Ammon's horn (tissue), 1 donor: ENCODE results near the gene TXNRD1.
A peak's percentile ranks its signal among the peaks of the same experiment; 100 is the strongest.
"Not testable (repeated sequence)": the region's sequence is repeated elsewhere in the genome, so short reads cannot be mapped to it uniquely, and the experiment has no call there.

Experiments used
- DNase-seq: peaks from one replicate; pipeline ENCODE4 v3.0.0-alpha.2; 2016; ENCODE audit warnings: low spot score

Gene TXNRD1

GRCh38 chr12:104215638-104216297 is at the start of gene TXNRD1:
Gene TXNRD1 (plus strand): TSS chr12:104215779. CDS start chr12:104215803, 24 bp downstream.
- DNase-seq = peak; percentile 69

- no peak for DNase-seq
These were observed 49.8 kb upstream of the TXNRD1 start for GRCh38 chr12:104165801-104166200.

DNA sequence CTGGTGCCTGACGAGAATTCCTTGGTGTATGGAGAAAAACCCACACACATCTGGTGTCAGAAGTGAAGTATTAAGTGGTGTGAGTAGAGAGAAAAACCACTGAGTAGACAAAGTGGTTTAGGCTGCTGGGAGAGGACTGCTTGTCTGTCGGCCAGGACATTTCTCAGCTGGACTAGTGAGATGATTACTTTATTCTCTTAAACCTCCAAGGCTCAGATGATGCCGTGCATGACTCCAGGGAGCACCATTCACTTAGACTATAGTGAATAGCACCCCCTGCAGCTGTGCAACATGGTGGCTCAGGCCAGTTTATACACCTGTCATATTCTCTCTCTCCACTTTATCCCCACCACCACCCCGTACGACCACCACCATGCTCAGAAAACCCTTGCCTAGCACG is 49.1 kb upstream of the TXNRD1 start:
- DNase-seq = no peak

GRCh38 chr12:104167519-104168458 is 47.8 kb upstream of the TXNRD1 start:
- no peak for DNase-seq

DNA sequence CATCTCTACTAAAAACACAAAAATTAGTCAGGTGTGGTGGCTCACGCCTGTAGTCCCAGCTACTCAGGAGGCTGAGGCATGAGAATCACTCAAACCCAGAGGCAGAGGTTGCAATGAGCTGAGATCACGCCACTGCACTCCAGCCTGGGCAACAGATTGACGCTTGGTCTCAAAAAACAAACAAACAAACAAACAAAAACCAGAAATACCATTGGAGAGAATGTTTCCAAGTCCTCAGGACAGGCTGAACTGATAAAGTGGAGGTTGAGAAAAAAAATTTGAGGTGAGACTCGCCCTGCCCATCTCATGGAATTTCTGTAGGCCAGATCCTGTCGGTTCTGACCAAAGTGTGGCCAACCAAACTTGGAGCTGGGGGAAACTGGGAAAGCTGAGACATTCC is 47.0 kb upstream of the TXNRD1 start:
- DNase-seq = no peak

- no peak for DNase-seq
These were observed 43.6 kb upstream of the TXNRD1 start for GRCh38 chr12:104171785-104172569.

- no peak for DNase-seq
These were observed 43.0 kb upstream of the TXNRD1 start for GRCh38 chr12:104172570-104172947.

GRCh38 chr12:104173804-104174203 is 41.8 kb upstream of the TXNRD1 start:
- not testable (repeated sequence) for DNase-seq

DNA sequence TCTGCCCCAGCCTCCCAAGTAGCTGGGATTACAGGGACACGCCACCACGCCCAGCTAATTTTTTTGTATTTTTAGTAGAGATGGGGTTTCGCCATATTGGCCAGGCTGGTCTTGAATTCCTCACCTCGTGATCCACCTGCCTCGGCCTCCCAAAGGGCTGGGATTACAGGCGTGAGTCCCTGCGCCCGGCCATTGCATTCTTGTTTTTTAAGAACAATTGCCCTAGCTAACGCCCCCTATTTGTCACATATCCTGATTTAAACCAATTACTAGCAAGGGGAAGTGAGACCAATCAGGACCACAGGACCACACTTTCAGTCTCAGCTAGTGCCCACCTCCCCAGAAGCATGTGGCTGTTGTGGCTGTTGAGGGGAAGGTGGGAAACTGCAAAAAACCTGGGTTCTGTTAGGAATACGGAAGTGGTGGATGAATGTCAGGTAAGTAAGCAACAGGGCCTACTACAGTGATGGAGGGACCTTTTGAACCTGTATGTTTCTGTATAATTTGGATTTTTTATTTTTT is 39.8 kb upstream of the TXNRD1 start:
- DNase-seq = no peak

DNA sequence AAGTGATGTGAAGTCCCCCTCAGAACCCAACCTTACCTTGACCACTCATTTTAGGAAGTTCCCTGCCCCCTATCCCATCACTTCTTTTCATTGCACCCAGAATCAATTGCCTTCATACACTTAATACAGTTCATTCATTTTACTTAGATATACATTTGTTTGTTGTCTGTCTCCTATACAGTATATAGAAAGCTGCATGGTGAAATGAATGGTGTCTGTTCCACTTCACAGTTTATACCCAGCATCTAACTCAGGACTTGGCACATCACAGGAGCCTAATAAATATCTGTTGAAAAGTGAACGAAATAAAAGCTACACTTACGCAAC is 38.3 kb upstream of the TXNRD1 start:
- DNase-seq = no peak

GRCh38 chr12:104177663-104178501 is 37.7 kb upstream of the TXNRD1 start:
- DNase-seq = no peak

DNA sequence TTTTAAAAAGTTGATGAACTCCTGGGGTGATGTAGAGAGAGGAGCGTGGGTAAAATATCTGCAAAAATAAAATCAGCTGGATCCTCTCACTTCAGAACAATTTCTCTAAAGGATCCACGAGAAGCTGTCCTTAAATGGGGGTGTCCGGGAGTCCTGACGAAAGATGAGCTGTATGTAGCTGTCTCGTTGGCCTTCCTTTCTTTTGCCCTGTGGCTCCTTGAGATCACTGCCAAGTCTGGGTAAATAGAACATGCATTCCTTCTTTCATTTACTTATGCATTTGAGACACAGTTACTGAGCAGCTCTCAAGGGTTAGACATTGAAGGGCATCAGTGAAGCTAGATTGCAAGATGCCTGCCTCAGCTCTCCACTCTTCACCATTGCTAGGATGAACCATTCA is 35.2 kb upstream of the TXNRD1 start:
- no peak for DNase-seq

- no peak for DNase-seq
These were observed 34.3 kb upstream of the TXNRD1 start for GRCh38 chr12:104181313-104181712.

GRCh38 chr12:104182144-104182543 is 33.4 kb upstream of the TXNRD1 start:
- DNase-seq = no peak

GRCh38 chr12:104182621-104183378 is 32.8 kb upstream of the TXNRD1 start:
- DNase-seq = no peak

DNA sequence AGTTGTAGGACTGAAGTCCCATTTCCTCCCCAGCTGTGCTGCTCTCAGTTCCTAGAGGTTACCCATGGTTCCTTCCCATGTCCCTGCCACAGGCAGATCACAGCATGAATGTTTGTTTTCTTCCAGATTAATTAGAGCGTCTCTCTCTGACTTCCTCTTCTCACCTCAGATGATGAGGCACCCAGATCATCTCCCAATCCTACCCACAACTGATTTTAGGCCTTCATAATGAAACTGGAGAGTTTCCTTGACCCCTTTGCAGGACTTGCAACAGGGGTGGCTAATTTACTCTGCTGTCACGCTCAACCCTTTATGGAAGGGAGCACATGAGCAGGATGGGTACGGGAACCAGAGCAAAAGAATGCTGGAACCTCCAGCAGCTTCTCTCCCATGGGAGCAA is 32.1 kb upstream of the TXNRD1 start:
- DNase-seq = no peak

GRCh38 chr12:104187446-104188155 is 28.0 kb upstream of the TXNRD1 start:
- no peak for DNase-seq

DNA sequence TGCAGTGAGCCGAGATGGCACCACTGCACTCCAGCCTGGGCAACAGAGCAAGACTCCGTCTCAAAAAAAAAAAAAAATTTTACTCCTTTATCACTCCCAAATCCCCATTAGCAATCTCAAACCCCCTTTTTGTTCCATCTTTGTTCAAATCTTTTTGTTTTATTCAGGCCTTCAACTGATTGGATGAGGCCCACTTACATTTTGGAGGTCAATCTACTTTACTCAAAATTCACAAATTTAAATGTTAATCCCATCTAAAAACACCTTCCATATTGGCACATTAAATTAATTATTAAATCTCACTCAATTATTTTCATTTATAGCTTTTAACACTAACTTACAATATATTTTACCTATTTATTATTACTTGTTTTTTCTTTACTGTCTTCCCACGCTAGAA is 27.0 kb upstream of the TXNRD1 start:
- no peak for DNase-seq

- no peak for DNase-seq
These were observed 25.5 kb upstream of the TXNRD1 start for GRCh38 chr12:104189915-104190555.
